ENCODE data around the gene TMEM37. TPM values are rescaled to one million over a fixed set of nuclear protein-coding genes. Genes with fewer than 3 reads are reported as not detected.

Gene TMEM37
- total and polyA plus RNA-seq, 9 of the 15 experiments (the other 6 are each of a cell fraction or from before 2014, with no cell fraction given), result 0.03 to 0.64 (median 0.31) TPM; not detected in 1

- TF ChIP-seq CHAMP1 (IDR thresholded peaks at IDR 0.05) (no peak), MGA (IDR thresholded peaks at IDR 0.05) (no peak), BRD4 (IDR thresholded peaks at IDR 0.05) (no peak), ZNF277 (CRISPR knock-in tag; IDR thresholded peaks at IDR 0.05; ENCODE audit: borderline replicate concordance) (no peak), LEF1 (IDR thresholded peaks at IDR 0.05) (no peak), ZNF740 (CRISPR knock-in tag; IDR thresholded peaks at IDR 0.05) (no peak), ZNF740 (tag; IDR thresholded peaks at IDR 0.05) (no peak), ZNF143 (CRISPR knock-in tag; IDR thresholded peaks at IDR 0.05) (no peak), ID3 (CRISPR knock-in tag; IDR thresholded peaks at IDR 0.05) (no peak), ID3 (tag; IDR thresholded peaks at IDR 0.05) (peak; percentile 39; the same call in 1 of the 2 replicates)
Measured at GRCh38 chr2:119486196-119486827, 54.7 kb downstream of the TMEM37 start (continued).

All from K562 (cell line).